Stimulated activated CD4-positive, alpha-beta T cell treated with anti-CD3 and anti-CD28 coated beads, Interleukin-12 subunit alpha, Interleukin-12 subunit beta, amount 100 ng/mL, for 24 hours (primary cell): ENCODE data around the gene SLC7A7.
"Not testable (repeated sequence)": the region's sequence is repeated elsewhere in the genome, so short reads cannot be mapped to it uniquely, and the experiment has no call there.

ENCODE experiments used
- DNase-seq, 2 experiments: peaks; one replicate each; pipeline ENCODE4 v3.0.0-alpha.2; 2020; ENCODE audit warnings: low read depth in 2 of 2

The SLC7A7 gene

DNA sequence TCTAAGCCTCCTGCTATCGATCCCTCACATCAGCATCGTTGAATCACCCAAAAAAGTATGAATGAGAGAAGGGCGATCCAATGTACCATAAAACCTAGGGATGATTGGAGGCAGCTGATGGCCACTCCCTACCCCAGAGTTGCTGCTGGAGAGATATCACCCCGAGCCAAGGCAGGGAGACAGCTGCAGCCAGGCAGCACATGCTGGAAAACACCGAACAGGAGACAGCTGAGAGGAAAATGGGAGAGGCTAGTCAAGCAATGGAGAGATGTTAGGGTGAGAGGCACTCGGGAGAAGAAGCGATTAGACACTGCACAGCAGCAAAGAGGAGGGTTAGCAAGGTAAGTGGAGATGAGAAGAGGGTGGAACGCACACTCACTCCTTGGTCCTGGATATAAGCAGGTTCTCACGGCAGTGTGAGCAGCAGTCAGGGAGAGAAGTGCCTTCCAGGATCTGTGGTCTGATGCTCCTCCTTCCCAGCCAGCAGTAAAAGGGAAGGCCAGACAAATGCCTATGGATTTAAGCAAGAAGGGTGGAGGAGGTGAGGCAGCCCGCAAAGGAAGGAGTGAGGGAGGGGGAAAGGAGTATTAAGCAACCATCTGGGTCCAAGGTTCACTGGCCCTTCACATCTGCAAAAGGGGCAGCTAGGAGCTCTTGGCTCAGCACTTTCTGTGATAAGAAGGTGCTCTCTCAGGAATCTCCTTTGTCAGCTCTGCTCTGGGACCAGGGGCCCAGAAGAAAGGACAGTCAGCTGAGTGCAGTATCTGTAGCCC lies at the start of gene SLC7A7:
Gene SLC7A7, minus strand, starts transcription at position 495 of the 773 bp plus-strand sequence. CDS start 2,037 bp downstream, outside the sequence.
- no peak for DNase-seq

DNA sequence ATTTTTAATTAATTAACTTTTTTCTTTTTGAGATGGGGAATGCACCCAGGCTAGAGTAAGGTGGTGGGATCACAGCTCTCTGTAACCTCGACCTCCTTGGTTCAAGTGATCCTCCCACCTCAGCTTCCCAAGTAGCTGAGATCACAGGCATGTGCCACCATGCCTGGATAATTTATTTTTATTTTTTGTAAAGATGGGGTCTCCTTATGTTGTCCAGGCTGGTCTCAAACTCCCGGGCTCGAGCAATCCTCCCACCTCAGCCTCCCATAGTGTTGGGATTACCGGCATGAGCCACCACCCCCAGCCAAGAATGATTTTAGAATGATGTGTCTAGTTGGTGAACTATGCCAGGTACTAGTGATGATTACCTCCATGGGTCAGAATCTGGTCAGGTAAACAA lies 49.7 kb upstream of the SLC7A7 start:
- DNase-seq, result no peak

DNA sequence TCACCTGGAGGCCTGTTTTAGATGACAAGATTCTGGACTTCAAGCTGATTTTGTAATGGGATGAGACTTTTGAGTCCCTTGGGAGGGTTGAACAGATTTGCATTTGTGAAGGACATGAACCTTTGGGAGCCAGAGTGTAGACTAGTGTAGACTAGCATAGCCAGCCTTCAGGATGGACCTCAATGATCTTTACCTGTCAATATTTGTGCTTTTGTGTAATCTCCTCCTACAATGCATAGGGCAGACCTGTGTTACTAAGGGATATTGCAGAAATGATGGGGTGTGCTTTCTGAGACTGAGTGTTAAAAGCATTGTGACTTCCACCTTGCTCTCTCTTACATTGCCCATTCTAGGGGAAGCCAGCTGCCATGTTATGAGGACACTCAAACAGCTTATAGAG lies 46.4 kb upstream of the SLC7A7 start:
- no peak for DNase-seq

DNA sequence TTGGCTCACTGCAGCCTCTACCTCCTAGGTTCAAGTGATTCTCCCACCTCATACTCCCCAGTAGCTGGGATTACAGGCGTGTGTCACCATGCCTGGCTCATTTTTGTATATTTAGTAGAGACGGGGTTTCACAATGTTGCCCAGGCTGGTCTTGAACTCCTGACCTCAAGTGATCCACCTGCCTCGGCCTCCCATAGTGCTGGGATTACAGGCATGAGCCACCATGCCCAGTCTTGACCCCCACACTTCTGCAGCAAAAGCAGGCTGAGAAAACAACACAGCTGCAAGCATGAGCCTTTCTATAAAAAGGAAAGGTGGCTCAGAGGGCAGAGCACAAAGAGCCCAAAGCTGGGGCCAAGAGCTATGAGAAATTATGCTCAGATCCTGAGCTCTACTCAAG lies 45.1 kb upstream of the SLC7A7 start:
- DNase-seq, result not testable (repeated sequence)

DNA sequence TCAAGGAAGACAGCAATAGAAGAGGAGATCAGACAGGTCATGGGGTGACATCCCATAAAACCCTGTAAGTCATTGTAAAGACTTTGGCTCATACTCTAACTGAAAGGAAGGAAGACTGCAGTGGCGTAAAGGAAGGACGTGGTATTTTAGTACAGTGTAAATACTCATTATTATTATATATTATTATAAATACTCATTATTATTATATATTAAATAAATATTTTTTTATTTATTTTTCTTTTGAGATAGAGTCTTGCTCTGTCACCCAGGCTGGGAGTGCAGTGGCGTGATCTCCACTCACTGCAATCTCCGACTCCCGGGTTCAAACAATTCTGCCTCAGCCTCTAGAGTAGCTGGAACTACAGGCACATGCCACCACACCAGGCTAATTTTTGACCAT lies 41.2 kb upstream of the SLC7A7 start:
- DNase-seq, result no peak

DNA sequence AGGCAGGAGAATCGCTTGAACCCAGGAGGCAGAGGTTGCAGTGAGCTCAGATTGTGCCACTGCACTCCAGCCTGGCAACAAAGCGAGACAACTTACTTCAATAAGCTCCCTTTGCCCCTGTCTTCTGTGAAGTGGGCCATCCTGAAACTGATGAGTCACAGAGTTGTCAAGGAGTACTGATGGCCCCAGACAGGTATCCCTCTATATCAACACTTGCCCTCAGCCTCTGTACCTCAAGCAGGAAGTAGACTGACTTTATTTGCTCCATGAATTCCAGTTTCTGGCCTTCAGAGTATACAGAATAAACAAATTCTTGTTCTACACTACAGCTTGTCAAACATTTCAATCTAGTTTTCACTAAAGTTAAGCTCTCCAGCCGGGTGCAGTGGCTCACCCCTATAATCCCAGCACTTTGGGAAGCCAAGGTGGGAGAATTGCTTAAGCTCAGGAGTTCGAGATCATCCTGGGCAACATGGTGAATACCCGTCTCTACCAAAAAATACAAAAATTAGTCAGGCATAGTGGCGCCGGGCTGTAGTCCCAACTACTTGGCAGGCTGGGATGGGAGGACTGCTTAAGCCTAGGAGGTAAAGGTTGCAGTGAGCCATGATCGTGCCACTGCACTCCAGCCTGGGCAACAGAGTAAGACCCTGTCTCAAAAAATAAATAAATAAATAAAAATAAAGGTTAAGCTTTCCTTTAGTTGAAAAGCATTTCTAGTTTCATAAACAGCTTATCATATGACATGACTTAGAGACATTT lies 39.9 kb upstream of the SLC7A7 start:
- DNase-seq, result no peak

DNA sequence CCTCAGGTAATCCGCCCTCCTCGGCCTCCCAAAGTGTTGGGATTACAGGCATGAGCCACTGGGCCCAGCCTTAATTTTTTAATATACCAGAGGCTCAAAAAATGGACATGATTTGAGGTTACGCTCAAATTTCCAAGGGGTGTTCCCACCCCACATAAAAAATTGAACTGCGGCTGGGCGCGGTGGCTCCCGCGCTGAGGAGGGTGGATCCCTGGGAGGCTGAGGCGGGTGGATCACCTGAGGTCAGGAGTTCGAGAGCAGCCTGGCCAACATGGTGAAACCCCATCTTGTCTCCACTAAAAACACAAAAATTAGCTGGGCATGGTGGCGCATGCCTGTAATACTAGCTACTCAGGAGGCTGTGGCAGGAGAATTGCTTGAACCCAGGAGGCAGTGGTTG lies 39.1 kb upstream of the SLC7A7 start:
- DNase-seq, result not testable (repeated sequence)

DNA sequence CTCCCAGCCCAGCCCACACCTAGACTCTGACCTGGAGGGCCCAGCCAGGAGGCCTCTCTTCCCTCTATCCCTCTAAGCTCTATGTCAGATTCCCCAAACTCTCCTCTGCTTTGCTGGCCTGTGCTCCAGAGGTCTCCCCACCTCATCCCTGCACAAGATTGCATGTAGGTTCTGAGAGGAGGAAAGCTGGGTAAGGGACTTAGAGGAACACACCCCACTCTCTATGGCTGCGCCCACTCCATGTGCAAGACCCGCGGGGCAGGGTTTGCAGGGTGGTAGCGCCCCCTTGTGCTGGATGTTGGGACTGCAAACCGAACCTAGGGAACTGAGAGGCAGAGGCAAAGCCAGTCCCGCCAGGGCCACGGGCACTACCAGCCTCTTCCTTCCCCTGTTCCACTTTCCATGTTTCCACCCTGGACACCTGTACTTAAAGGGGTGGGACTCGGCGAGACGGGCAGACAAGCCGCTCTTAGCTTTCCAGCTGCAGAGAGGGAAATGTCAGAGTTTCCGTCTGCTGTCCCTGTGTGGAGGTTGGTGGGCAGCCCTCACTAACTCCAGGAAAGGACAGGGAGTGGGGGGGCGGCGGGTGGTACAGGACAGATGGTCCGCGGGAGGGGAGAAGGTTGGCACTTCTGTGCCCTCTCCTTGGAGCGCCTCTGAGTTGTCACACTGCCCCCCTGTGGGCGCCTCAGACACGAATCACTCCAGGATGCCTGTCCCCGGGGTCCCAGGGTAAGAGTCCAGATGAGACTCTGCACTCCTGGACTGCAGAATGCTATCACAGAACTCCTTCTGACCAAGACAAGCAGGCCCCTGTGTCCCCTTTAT lies 37.9 kb upstream of the SLC7A7 start:
- peak; percentile 83 to 96 for DNase-seq

DNA sequence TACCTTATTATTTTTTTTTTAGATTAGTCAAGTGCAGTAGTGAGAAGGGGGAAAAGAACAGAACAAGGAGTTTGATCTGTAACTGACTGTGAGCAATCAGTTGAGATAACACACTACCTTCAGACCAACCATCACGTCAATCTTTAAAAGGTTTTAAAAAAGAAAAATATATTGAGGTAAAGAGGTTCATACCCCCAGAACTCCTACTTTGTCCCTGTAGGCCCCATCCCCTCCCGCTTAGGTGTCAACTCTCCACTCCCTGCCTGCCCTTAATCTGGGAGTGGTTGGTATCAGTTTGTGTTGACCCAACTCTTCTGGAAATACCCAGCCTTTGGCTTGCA lies 37.3 kb upstream of the SLC7A7 start:
- DNase-seq, result no peak

DNA sequence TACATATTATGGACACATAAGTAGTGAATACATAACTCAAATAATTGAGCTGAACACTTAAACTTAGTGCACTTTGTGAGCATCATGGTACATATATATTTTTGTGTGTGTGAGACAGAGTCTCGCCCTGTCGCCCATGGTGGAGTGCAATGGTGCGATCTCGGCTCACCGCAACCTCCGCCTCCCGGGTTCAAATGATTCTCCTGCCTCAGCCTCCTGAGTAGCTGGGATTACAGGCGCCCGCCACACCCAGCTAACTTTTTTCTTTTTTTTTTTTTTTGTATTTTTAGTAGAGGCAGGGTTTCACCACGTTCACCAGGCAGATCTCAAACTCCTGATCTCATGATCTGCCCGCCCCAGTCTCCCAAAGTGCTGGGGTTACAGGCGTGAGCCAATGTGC lies 36.9 kb upstream of the SLC7A7 start:
- DNase-seq, result not testable (repeated sequence)

DNA sequence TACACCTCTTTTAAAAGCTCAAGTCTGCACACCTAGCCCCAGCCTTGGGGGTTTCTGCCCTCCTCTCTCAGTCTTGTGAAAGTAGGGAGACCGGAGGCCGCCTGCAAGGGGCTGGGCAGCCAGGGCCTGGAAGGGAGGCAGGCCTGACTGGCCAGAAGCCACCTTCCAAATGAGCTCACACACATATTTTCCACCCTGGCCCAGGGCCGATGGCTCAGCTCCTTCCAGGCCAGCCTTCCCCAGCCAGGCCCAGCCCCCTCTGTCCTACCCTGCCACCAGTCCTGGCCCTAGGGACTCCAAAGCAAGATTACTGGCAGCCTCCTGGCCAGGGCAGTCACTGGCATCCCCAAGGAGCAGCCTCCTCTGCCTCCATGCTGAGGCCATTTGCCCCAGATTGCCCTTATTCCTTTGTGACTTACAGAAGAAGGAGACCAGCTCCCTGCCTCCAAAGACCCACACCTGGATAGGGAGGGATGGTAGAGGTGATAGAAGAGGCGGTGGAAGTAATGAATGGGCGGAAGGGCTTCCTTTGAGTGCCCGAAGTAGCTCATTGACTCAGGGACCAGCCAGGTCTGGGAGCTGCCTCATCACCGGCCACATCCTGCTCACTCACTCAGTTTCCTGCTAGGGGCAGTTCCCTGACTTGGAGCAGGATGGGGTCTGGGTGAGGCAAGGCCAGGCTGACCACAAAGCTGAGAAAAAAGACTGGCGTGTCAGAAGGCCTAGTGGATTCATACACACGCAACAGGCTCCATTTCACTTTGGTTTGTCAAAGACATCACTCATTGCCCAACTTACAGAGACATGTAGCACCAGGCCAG lies 35.9 kb upstream of the SLC7A7 start:
- DNase-seq, result no peak

DNA sequence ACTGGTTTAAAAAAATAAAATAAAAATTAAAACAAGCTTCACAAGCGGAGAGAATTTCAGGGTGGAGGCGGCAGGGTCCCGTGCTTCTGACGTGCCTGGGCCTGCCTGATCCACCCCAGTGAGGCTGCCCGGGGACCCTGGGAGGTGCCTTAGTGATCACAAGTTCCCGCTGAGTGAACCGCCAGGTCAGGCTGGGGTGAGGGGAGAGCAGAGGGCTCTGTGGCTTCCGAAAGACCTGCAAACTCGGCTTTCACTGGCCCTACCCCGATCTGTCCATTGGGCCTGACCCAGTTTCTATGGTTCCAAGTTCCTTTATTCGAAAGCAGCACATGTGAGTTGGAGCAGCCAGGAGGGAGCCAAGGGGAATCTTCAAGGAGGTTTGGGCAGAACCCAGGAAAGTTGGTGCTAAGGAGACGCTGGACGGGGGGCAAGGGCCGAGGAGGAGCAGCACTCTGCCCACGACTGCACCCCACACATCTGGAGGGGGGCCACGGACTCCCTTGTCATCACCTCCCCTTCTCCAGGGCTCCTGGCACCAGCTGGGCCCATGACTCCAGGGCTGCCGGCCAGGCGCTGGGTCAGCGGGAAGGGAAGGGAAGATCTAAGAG lies 34.1 kb upstream of the SLC7A7 start:
- DNase-seq, result no peak

DNA sequence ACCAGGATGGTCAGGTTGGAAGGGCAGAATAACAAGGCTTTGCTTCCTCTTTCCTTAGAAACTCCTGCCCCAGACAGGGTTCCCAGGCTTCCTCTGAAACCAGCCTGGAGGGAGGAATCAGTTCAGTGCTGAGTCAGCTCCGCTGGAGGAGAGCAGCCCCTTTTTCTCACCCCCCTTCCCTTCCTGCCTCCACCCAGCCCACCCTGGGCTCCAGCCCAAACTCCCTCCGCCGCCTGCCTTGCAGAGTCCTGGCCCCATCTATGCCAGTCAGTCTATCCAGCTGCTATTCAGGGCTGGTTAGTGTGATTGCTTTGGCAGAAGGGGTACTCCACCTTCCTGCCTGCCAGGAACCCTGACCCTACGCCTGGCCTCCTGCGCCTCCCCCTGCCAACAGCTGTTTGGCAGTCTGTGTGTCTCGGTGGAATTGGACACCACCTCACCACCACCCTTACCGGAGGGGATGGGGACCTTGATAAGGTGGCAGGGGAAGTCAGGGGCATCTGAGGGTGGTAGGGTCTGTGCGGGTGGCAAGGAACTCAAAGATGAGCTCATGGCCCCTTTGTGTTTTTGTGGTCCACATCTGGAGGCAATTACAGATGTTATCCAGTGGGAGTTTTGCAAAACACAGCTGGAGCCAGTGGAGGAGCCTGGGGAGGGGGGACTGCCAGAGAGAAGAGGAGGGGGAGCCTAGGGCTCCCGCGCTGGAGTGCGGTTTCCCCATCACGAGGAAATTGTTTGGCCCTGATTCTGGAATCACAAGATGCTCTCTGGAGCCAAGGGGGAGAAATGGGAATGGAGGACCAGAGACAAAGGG lies 33.3 kb upstream of the SLC7A7 start:
- DNase-seq, result no peak

DNA sequence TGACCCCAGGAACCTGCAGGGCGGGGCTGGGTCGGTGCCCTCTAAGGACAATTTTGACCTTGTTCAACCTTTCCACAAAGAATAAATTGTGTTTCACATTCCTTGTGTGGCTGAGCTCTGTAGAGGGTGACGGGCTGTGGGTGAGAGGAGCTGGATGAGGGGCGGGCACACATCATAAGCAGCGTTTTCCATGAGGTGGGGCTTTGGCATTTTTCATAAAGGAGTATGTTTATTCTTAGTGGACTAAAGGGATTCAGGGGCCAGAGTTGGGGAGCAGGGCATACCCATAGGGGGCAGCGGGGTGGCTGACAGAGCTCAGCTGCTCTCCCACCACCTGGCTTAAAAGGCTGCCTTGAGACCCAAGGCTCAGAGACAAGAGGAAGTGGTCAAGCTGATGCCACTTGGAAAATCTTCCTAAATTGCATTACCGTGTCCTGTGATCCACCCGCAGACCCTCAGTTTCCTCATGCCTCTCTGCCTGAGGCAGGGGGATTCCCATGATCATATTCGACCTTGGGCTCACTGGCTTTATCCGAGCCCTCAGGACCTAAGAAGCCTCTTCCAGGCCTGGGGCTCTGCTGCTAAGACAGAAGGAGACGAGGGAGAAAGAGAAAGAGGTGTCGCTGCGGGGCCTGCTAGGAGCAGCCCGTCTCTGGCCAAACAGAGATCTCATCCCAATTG lies 32.6 kb upstream of the SLC7A7 start:
- no peak for DNase-seq

DNA sequence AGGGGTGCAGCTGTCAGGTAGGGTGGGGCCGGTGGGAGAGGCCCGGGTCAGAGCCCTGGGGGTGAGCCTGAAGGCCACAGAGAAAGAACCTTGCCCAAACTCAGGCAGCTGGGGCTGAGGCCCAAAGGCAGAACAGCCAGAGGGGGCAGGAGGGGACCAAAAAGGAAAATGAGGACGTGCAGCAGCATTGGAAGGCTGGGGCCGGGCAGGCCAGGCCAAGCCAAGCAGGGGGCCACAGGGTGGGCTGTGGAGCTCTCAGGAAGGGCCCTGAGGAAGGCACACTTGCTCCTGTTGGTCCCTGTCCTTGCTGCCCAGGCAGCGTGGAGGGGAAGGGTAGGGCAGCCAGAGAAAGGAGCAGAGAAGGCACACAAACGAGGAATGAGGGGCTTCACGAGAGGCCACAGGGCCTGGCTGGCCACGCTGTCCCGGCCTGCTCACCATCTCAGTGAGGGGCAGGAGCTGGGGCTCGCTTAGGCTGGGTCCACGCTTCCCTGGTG lies 31.6 kb upstream of the SLC7A7 start:
- DNase-seq, result no peak

DNA sequence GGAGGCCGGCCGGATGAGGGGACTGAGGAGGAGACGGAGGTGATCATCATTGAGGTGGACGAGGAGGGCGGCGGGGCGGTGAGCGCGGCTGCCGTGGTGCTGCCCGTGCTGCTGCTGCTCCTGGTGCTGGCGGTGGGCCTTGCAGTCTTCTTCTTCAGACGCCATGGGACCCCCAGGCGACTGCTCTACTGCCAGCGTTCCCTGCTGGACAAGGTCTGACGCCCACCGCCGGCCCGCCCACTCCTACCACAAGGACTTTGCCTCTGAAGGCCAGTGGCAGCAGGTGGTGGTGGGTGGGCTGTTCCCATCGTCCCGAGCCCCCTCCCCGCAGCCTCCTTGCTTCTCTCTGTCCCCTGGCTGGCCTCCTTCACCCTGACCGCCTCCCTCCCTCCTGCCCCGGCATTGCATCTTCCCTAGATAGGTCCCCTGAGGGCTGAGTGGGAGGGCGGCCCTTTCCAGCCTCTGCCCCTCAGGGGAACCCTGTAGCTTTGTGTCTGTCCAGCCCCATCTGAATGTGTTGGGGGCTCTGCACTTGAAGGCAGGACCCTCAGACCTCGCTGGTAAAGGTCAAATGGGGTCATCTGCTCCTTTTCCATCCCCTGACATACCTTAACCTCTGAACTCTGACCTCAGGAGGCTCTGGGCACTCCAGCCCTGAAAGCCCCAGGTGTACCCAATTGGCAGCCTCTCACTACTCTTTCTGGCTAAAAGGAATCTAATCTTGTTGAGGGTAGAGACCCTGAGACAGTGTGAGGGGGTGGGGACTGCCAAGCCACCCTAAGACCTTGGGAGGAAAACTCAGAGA lies 30.8 kb upstream of the SLC7A7 start:
- DNase-seq, result no peak

DNA sequence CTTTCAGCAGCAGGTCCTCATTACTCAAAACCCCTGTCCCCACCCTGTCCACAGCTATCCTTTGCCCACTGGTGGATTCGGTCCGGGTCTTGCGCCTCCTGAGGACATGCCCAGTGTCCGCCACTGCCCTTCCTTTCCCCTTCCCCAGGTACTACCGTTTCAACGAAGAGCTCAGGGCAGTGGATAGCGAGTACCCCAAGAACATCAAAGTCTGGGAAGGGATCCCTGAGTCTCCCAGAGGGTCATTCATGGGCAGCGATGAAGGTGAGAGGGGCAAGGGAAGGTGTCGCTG lies 29.8 kb upstream of the SLC7A7 start:
- no peak for DNase-seq

DNA sequence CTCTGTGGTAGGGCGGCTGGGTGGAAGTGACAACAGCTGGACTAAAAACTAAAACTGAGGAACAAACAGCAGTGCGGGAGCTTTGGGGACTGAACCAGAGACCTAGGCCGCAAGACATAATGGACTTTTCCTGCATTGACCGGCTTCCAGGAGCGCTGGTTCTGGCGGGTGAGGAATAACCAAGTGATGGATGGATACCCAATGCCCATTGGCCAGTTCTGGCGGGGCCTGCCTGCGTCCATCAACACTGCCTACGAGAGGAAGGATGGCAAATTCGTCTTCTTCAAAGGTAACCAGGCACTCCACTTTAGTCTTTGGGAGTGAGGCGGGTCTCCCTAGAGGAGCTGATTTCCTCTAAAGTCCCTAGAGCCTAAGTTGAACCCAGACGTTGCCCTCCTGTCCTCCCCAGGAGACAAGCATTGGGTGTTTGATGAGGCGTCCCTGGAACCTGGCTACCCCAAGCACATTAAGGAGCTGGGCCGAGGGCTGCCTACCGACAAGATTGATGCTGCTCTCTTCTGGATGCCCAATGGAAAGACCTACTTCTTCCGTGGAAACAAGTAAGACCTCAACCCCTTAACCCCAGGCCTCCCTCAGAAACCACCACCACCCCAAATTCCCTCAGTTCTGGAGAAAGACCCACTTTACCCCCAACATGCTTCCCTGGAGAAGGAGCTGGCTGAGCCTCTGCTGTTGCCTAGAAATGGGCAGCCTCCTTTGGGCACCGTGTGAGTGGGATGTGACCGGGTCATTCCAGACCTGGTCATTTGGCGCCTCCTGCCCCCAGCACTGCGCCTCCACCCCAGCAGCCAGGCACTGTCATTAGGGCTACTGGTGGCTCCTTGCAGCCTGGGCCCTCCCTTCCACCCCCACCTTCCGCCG lies 29.2 kb upstream of the SLC7A7 start:
- DNase-seq, result no peak
